LNCAP (cell line): ENCODE data around the gene GLRA1.

Experiments used
- TF ChIP-seq, protein P1 (sequence below): fragments of 450-650 bp; IDR thresholded peaks from 2 replicates; pipeline ENCODE4 v1.5.1; 2017; ENCODE audit warnings: mild to moderate bottlenecking

GLRA1 gene

DNA sequence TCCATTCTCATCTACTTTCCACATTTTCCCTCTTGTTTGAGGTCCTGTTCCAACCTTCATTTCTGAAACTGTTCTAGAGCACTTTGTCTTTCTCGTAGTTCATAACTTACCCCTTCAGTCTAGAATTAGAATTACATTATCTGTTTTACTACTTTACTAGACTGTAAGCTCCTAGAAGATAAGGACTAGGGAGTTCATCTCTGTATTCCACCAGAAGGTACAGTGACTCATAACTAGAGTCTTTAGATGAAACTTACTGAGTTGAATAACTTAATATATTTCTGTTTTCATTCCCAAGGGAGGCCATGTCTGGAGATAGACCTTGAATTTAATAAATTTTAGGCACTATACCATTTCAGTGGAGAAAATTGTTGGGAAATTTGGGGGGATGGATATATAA, 114.2 kb downstream of the GLRA1 start:
- TF ChIP-seq, protein P1, sequence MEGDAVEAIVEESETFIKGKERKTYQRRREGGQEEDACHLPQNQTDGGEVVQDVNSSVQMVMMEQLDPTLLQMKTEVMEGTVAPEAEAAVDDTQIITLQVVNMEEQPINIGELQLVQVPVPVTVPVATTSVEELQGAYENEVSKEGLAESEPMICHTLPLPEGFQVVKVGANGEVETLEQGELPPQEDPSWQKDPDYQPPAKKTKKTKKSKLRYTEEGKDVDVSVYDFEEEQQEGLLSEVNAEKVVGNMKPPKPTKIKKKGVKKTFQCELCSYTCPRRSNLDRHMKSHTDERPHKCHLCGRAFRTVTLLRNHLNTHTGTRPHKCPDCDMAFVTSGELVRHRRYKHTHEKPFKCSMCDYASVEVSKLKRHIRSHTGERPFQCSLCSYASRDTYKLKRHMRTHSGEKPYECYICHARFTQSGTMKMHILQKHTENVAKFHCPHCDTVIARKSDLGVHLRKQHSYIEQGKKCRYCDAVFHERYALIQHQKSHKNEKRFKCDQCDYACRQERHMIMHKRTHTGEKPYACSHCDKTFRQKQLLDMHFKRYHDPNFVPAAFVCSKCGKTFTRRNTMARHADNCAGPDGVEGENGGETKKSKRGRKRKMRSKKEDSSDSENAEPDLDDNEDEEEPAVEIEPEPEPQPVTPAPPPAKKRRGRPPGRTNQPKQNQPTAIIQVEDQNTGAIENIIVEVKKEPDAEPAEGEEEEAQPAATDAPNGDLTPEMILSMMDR: no peak

DNA sequence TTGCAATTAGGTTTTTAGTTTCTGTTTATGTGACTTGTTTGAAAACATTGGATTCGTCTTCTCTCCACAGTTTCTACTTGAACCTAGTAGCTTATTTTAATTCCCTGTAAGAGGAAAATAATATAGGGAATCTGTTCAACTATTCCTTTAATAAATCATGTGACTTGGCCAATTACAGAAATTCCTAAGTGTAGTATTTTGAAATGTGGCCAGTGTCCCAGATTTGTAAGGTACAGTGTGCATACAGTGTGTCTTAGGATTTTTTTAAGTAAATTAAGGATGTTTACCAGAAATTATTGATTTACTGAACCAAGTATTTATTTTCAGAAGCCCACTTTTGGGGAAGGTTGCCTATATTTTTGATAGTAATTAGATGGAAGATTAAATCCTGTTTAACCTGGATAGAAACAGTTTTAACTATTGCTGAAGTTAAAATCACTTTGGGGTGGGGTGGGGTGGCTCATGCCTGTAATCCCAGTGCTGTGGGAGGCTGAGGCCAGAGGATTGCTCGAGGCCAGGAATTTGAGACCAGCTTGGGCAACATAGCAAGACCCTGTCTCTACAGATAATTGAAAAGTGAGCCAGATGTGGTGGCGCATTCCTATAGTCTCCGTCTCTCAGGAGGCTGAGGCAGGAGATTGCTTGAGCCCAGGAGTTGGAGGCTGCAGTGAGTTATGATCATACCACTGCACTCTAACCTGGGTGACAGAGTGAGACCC, 116.0 kb downstream of the GLRA1 start:
- TF ChIP-seq, protein P1: no peak

DNA sequence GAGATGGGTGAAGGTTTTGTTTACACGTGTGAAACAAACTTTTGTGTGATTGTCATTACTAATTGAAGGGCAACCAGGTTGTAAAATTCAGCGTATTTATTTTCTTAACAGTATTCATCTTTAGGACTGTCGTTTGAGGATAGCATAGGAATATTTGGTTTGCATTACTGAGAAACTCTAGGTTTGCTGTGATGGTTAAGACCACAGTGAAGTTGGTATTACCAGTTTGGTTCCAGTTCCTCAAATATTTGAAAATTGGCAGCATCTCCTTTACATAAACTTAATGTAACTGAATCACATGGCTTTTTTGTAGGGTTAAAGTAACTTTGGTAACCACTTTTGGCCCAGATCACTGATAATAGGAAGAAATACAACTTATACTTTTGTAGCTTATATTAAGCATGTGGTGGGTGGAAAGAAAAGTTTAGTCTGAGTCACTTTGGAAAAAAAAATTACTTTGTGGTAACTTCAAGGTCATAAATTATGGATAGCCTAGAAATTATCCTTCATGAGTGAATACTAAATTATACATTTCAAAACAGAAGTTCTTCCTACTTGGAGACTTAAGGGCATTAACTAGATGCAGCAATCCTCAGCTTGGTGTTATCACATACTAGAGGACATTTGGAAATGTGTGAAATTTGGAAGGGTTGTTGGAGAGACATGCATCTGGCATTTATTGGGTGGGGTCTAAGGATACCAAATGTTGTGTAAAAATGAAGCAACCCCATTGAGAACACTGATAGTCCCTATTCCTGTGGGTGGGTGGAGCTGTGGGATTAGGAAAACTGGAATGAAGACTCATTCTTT, 119.0 kb downstream of the GLRA1 start:
- TF ChIP-seq, protein P1: no peak

GRCh38 chr5:151800532-151800931, 124.1 kb downstream of the GLRA1 start:
- TF ChIP-seq, protein P1: no peak

DNA sequence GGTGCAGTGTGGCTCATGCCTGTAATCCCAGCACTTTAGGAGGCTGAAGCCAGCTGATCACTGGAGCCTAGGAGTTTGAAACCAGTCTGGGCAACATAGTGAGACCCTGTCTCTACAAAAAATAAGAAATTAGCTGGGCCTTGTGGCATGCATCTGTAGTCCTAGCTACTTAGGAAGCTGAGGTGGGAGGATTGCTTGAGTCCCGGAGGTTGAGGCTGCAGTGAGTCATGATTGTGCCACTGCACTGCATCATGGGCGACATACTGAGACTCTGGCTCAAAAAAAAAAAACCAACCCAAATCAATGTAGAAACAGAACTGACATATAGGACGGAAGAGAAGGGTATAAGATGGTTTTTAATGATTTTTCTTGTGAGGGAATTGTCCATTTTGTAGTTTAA, 125.2 kb downstream of the GLRA1 start:
- TF ChIP-seq, protein P1: no peak

GRCh38 chr5:151798674-151799073, 126.0 kb downstream of the GLRA1 start:
- TF ChIP-seq, protein P1: no peak

GRCh38 chr5:151795426-151795825, 129.2 kb downstream of the GLRA1 start:
- TF ChIP-seq, protein P1: no peak
